GM12892 (cell line): ENCODE data around the gene BRF1.

Experiments
- POLR2A ChIP-seq: IDR thresholded peaks from 2 replicates; pipeline ENCODE4 v1.6.1; 2011; ENCODE audit warnings: low read depth, low read length, control low read depth
- POLR2AphosphoS5 ChIP-seq: IDR thresholded peaks from 2 replicates; pipeline ENCODE4 v1.6.1; 2011; ENCODE audit warnings: low read depth, low read length, control low read depth
- TAF1 ChIP-seq: IDR thresholded peaks from 2 replicates; pipeline ENCODE4 v1.6.1; 2011; ENCODE audit warnings: low read depth, mild to moderate bottlenecking, control low read depth, low read length, borderline replicate concordance

GRCh38 chr14:105247026-105247425, 53.8 kb downstream of the BRF1 start:
- no peak for TF ChIP-seq POLR2A
- no peak for TF ChIP-seq POLR2AphosphoS5
- no peak for TF ChIP-seq TAF1
